Measurements from ENCODE around the gene ARMCX6.
"Not testable (repeated sequence)": the region's sequence is repeated elsewhere in the genome, so short reads cannot be mapped to it uniquely, and the experiment has no call there.

ARMCX6 gene

DNA sequence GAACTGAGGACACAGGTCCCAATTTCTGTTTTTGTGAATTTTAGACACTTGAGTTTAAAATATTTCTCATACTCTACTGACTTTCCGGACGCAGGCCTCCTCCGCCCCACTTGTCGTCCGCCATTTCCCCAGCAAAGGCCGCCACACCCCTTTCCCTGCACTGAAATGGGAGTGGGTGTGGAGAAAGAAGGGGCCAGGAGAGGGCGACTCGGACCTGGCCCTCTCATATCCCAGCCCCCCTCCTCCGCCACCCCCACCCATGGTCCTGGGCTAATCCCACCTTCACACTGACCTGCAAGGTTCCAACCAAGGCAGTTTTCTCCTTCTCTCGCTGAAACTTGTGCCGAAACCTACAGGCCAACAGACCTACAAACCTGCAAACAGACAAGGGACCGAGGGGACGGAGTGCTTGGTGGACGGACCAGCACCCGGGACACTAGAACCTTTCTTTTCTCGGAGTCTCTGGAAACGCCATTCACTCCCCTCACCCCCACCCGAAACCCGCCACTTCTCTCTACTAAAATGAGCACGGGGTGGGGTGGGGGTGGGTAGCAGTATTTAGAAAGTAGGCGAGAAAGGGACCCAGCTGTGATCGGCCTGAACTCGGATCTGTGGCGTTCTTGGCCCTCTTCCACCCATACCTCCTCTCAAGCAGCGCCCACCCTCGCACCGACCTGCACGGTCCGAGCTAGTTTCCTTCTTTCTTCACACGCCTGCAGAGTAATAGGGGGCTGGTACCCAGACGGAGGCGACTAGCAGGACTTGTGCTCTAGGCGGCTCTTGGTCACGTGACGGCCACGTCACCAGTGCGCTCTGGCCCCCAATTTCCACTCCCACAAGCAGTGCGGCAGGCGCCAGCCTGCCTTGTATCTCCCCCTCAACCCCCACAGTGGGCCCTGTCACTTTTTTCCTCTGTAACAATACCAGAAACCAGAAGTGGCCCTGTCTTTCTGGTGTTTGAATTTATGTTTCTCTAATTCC, at the start of gene ARMCX6:
TSS of gene ARMCX6 (minus strand) at position 790 of the 981 bp plus-strand sequence. CDS start 1,380 bp downstream, outside the sequence.
- DNase-seq (ENCODE audit: low read depth), result peak; percentile 56

DNA sequence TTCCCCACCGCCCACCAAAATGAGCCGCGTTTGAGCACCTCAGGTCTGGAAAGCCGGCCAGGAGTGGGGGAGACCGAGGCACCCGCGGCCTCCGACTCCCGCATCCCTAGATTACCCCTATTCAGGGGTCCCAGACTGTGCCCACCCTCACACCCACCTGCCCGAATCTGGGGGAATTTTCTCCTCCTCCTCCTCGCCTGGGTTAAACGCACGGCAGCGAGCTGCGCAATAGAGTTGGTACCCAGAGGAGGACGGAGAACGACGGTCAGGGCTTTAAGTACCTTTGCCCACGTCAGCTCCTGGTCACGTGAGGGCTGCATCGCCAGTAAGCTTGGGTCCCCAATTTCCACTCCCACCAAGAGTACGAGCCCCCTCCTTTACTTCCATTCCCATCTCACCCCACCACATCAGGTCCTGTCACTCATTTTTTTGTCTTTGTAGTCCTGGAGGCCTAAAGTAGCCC, 41.8 kb upstream of the ARMCX6 start, which contains the start of gene ARMCX2:
TSS of gene ARMCX2 (minus strand) at position 250 of the 463 bp plus-strand sequence. CDS start 2,262 bp downstream, outside the sequence.
- DNase-seq (ENCODE audit: low read depth), result no peak

DNA sequence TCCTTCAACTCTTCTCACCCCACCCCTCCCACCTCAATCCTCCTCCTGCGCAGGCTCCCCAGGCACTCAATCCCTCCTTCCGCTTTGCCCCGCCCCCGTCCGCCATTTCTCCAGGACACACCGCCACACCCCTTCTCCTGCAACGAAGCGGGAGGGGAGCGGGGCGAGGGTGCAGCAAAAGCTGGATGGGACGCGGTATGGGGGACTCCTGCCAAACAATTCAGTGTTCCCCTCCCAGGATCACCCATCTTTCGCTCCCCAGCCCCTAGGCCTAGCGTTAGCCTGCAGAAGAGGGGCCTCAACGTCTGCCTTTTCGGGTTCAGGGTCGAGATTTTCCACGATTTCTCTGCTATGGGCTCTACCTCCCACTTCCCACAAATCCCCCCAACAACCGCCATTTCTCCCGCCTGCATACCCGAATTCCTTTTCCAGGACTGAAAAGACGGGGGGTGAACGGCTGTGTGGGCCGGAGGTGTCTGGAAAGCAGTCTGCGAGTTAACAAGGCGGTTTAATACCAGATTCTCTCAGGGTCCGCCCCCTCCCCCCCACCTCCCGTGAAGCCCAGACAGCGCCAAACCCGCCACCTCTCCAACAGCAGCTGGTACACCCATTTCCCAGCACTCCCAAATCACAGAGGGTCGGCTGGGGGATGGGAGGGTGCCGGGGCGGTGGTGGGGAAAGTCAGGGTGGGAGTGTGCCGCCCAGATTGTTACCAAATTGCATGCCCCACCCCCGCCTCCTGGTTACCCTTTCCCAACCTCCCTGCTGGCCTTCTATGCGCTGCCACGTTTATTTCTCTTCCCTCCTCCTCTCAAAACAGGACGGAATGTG, 41.1 kb upstream of the ARMCX6 start:
- peak; percentile 49 for DNase-seq (ENCODE audit: low read depth)

DNA sequence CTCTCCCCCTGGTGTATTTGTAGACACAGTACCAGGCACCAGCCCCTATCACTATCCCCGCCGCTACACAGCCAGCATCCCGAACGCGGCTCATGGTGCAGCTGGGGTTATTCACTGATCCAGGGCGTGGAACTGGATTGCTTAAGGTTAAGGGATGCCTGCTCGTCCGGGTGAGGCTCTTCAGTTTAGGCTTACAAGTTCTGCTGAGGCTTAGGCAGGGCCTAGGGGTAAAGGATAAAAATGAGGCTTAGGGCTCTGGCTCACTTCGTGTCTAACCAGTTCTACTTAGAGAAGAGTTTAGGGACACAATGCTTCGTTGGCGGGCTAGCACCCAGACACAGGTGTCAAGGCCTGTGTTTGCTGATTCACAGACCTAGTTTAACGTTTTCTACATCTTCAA, 39.7 kb upstream of the ARMCX6 start:
- DNase-seq (ENCODE audit: low read depth), result no peak

DNA sequence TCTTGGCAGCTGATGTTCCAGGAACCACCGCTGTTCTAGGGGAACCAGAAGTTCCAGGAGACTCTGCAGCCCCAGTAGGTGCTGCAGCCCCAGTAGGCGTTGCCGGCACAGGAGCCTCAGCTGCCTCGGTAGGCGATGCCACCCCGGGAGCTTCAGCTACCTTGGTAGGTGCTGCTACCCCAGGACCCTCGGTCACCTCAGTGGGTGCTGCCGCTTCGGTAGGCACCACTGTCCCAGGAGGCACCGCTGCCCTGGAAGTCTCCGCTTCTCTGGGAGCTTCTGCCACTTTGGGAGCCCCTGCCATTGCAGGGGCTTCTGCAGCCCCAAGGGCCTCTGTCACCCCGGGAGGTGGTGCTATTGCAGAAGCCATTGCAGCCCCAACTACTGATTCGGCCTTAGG, 39.0 kb upstream of the ARMCX6 start:
- no peak for DNase-seq (ENCODE audit: low read depth)

DNA sequence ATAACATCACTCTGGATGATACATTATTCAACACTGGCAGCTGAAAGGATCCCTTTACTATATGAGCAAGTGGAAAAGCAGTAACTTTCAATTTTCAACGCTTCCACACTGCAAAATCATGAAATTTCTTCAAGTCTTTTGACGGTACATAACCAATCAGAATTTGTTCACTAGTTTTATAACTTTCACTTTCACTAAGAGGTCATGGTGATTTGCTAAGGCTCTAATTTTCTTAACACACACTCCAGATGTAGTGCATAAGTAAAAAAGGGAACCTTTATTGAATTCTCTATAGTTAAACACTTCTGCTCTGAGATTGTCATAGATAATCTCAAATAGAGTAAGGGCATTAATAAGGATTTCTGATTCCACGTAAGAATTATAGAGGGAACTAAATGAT, 37.7 kb upstream of the ARMCX6 start:
- DNase-seq (ENCODE audit: low read depth), result no peak

DNA sequence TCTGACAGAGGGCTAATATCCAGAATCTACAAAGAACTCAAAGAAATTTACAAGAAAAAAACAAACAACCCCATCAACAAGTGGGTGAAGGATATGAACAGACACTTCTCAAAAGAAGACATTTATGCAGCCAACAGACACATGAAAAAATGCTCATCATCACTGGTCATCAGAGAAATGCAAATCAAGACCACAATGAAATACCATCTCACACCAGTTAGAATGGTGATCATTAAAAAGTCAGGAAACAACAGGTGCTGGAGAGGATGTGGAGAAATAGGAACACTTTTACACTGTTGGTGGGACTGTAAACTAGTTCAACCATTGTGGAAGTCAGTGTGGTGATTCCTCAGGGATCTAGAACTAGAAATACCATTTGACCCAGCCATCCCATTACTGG, 29.9 kb upstream of the ARMCX6 start:
- not testable (repeated sequence) for DNase-seq (ENCODE audit: low read depth)

DNA sequence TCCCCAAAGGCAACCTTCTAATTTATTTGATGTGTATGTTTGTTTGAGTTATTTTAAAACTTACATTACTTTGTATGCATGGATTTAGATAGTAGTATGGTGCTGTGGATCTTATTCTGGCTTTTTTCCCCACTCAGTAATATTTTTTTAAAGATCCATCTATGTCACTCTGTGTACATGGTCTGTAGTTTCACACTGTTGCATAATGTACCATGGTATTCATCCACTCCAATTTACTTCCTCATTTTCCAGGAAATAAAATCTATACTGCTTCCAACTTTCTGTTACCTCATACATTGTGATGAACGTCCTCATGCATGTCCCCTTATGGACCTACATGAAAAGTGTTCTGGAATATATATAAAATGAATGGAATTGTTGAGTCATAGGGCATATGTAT, 24.3 kb upstream of the ARMCX6 start:
- no peak for DNase-seq (ENCODE audit: low read depth)

DNA sequence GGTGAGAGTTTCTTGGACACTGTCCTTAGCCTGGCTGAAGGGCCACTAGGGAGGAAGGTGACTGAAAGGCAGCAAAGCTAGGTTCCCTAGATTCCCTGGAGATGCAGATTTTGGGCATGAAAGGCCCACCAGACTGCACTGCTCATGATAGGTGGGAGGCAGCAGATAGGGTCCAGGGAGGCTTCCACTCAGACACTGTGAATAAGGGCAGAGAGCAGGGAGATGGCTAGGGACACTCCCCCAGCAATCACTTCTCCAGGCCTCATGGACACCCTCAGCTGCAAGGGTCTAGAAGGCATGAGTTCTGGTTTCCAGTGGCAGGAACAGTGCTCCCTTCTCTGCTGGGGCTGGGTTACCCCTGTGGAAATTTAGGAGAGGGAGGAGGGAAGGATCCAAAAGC, 21.8 kb upstream of the ARMCX6 start:
- no peak for DNase-seq (ENCODE audit: low read depth)

DNA sequence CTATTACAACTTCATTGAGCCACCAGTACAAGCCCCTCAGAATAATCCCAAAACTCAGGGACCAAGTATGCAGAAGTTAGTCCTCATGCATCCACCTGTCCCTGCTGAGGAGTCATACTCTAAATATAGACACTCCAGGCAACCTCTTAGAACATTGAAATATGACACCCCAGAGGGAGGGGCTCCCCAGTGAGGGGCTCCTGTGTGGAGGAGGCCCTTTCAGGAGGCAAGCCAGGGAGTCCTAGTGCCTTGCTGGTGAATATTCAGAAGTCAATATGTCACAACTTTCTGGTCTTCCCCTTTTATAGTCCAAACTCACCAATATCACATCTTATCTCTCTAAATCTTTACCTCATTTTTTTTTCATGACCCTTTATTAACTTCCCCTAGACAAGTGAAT, 1.6 kb upstream of the ARMCX6 start:
- no peak for DNase-seq (ENCODE audit: low read depth)

DNA sequence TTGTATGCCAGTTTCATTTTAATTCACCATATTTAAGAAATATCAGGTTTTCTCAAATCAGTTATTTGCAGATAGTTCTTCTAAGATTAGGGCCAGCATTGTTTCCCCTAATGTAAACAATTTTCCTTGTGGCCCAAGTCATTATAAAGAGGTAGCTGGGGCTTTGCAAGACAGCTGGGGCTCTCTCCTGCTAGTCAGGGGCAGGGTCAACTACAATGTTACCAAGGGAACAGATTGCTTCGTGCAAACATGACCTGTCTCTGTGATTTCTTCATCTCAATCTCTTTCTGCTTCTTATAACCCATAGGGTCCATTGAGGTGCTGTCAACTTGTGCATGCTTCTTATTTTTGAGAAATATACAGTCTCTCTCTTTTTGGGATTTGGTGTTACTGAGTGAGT, 12.1 kb downstream of the ARMCX6 start:
- no peak for DNase-seq (ENCODE audit: low read depth)

DNA sequence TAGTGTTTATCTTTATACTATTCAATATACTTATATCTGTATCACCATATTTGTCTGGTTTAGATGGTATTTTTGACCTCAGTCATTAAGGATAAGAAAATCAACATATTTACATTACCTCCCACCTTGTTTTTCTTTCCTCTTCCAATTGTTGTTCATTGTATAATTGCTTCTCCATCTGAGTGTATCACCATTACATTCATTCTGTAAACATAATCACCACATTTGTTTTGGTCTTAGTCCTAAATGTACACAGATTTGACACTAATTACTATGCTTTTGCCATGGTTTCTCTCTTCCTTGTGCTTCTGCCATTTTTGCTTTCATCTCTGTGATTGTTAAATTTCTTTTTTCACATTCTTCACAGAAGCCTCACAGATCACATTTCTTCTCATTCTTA, 12.7 kb downstream of the ARMCX6 start:
- no peak for DNase-seq (ENCODE audit: low read depth)

DNA sequence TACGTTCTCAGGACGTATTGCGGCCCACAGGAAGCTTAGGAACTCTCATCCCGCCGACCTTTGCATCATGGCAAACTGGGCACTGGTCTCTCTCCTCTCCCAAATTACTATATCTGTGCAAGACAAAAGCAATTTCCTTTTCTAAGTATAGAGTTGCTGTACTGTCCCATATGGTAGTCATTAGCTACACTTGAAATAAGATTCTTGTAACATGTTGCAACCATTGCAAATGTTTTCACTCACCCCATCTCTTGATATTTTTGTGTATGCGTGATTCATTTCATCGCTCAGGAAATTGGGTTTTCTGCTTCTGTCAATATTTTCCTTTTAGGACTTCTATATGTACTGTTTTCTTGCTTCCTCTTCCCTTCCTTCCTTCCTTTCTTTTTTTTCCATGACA, 15.7 kb downstream of the ARMCX6 start:
- no peak for DNase-seq (ENCODE audit: low read depth)

DNA sequence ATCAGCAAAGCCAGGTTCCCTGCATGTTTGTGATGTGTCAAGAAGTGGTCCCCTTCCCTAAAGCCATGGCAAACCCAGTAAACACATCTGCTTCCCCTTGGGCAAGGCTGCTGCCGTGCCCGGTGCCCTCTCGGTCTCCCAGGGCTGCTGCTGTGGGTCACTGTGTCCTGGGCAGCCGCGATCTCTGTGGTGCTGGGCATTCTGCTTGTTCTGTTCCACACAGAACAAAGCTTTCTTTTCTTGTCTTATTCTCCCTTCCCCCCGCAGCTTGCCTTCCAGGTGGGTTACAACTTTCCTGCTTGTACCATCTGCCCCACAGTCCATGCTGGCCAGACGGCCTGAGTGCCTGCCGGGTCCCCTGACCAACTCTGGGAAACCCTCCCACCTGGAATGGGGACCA, 18.2 kb downstream of the ARMCX6 start:
- not testable (repeated sequence) for DNase-seq (ENCODE audit: low read depth)

DNA sequence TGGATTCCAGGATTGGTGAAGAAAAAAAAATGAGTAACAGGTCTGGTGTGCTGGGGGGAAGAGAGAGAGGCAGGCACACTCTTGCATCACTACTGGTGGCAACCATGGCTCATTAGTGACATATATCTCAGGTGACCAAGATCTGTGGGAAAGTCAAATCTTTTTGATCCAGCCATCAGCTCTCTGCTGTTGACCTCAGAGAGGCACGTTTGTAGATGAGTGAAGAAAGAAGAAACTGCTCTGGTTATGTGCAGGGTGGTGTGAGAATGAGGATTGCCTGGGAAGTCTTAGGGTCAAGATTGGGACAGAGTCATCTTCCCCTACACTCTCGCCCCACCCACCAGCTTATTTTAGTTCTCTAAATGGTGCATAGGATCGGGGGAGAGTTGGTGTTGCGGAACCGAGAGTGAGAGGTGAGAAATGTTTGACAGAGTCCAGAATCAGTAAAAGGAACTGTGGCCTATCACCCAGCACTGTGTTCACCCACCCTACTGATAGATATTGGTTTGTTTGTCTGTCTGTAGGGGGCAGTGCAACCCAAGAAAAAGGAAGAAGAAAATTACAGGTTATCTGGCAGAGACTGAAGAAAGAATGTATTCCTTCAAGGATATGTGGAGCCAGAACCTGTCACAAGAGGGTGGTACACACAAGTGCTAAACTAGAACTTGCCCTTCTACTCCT, 21.9 kb downstream of the ARMCX6 start:
- peak; percentile 3 for DNase-seq (ENCODE audit: low read depth)

Data from activated T-cell treated with anti-CD3 and anti-CD28 coated beads for 1 hour (primary cell).